WI38 (cell line): ENCODE measurements around the gene C22orf42.

Experiments
- H3K4me3 ChIP-seq: 2 replicates; pipeline ENCODE4 v1.5.1; 2011; ENCODE audit warnings: low read depth, mild to moderate bottlenecking, control low read depth, low read length
- CTCF ChIP-seq: IDR thresholded peaks from 2 replicates; pipeline ENCODE4 v1.5.1; 2012; ENCODE audit warnings: low read depth, mild to moderate bottlenecking, control low read depth, low read length

The C22orf42 gene

GRCh38 chr22:32106930-32107329 is 52.2 kb downstream of the C22orf42 start:
- no peak for TF ChIP-seq CTCF
- H3K4me3 ChIP-seq: no peak overlapping the region

GRCh38 chr22:32103658-32104315 is 55.3 kb downstream of the C22orf42 start:
- no peak overlapping the region for H3K4me3 ChIP-seq
- no peak for TF ChIP-seq CTCF

- no peak for TF ChIP-seq CTCF
- H3K4me3 ChIP-seq: no peak overlapping the region
Measured at GRCh38 chr22:32100711-32101110, 58.4 kb downstream of the C22orf42 start.
